WTC11 (cell line): ENCODE results near the gene UNC79.

ENCODE experiments used
- CTCF ChIP-seq: fragments of 200-600 bp; IDR thresholded peaks from 2 replicates; pipeline ENCODE4 v1.8.0; 2022; ENCODE audit warnings: antibody characterized with exemption
- ELF4 ChIP-seq: sonication (generic); formaldehyde crosslinking; IDR thresholded peaks from 2 replicates; pipeline ENCODE4 v1.8.1; 2022; ENCODE audit warnings: low read depth, mild to moderate bottlenecking, moderate library complexity, missing genetic modification reagents
- ETV6 ChIP-seq: sonication (generic); formaldehyde crosslinking; IDR thresholded peaks from 2 replicates; pipeline ENCODE4 v1.8.1; 2022; ENCODE audit warnings: mild to moderate bottlenecking, missing genetic modification reagents
- IRF1 ChIP-seq: sonication (generic); formaldehyde crosslinking; IDR thresholded peaks from 2 replicates; pipeline ENCODE4 v1.8.0; 2023; ENCODE audit warnings: missing genetic modification reagents
- JUN ChIP-seq: sonication (generic); formaldehyde crosslinking; IDR thresholded peaks from 2 replicates; pipeline ENCODE4 v1.8.0; 2023; ENCODE audit warnings: mild to moderate bottlenecking, missing genetic modification reagents
- MAX ChIP-seq: sonication (generic); formaldehyde crosslinking; IDR thresholded peaks from 2 replicates; pipeline ENCODE4 v1.8.0; 2022; ENCODE audit warnings: mild to moderate bottlenecking, missing genetic modification reagents
- PREB ChIP-seq: sonication (generic); formaldehyde crosslinking; IDR thresholded peaks from 2 replicates; pipeline ENCODE4 v1.8.1; 2022; ENCODE audit warnings: mild to moderate bottlenecking, missing genetic modification reagents, moderate library complexity, borderline replicate concordance
- SMAD3 ChIP-seq: sonication (generic); formaldehyde crosslinking; IDR thresholded peaks from 2 replicates; pipeline ENCODE4 v1.8.0; 2022; ENCODE audit warnings: missing genetic modification reagents, mild to moderate bottlenecking, borderline replicate concordance
- TF ChIP-seq, protein P1 (sequence below): sonication (generic); formaldehyde crosslinking; IDR thresholded peaks from 2 replicates; pipeline ENCODE4 v1.8.1; 2023; ENCODE audit warnings: mild to moderate bottlenecking, missing genetic modification reagents, moderate library complexity
- TF ChIP-seq, protein P2 (sequence below): sonication (generic); formaldehyde crosslinking; IDR thresholded peaks from 2 replicates; pipeline ENCODE4 v1.8.0; 2022; ENCODE audit warnings: missing genetic modification reagents
- TF ChIP-seq, protein P3 (sequence below): sonication (generic); formaldehyde crosslinking; IDR thresholded peaks from 2 replicates; pipeline ENCODE4 v1.8.1; 2022; ENCODE audit warnings: missing genetic modification reagents, borderline replicate concordance

DNA sequence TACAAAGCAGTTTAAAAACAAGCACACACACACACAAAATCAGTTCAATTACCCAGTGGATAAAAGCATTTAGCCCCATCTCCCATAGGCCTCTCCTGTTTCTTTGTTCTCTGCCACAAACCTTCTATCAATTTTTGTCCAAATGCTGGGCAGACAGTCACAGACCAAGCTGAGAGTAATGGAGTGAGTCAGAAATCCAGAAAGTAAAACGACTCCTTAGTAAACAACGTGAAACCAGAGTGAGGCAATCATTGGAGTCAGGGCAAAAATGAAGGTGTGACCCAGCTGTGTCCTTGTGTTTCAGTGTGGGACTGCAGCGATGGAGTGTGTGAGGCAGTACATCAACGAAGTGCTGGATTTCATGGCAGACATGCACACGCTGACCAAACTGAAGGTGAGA, 255.5 kb downstream of the UNC79 start:
- TF ChIP-seq ELF4 (no peak), JUN (CRISPR knock-in tag) (no peak), CTCF (no peak), IRF1 (CRISPR knock-in tag) (no peak), SMAD3 (no peak), MAX (CRISPR knock-in tag) (no peak), ETV6 (CRISPR knock-in tag) (no peak), PREB (no peak)
- TF ChIP-seq, protein P1, sequence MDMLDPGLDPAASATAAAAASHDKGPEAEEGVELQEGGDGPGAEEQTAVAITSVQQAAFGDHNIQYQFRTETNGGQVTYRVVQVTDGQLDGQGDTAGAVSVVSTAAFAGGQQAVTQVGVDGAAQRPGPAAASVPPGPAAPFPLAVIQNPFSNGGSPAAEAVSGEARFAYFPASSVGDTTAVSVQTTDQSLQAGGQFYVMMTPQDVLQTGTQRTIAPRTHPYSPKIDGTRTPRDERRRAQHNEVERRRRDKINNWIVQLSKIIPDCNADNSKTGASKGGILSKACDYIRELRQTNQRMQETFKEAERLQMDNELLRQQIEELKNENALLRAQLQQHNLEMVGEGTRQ (CRISPR knock-in tag): no peak
- TF ChIP-seq, protein P2, sequence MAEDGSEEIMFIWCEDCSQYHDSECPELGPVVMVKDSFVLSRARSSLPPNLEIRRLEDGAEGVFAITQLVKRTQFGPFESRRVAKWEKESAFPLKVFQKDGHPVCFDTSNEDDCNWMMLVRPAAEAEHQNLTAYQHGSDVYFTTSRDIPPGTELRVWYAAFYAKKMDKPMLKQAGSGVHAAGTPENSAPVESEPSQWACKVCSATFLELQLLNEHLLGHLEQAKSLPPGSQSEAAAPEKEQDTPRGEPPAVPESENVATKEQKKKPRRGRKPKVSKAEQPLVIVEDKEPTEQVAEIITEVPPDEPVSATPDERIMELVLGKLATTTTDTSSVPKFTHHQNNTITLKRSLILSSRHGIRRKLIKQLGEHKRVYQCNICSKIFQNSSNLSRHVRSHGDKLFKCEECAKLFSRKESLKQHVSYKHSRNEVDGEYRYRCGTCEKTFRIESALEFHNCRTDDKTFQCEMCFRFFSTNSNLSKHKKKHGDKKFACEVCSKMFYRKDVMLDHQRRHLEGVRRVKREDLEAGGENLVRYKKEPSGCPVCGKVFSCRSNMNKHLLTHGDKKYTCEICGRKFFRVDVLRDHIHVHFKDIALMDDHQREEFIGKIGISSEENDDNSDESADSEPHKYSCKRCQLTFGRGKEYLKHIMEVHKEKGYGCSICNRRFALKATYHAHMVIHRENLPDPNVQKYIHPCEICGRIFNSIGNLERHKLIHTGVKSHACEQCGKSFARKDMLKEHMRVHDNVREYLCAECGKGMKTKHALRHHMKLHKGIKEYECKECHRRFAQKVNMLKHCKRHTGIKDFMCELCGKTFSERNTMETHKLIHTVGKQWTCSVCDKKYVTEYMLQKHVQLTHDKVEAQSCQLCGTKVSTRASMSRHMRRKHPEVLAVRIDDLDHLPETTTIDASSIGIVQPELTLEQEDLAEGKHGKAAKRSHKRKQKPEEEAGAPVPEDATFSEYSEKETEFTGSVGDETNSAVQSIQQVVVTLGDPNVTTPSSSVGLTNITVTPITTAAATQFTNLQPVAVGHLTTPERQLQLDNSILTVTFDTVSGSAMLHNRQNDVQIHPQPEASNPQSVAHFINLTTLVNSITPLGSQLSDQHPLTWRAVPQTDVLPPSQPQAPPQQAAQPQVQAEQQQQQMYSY (CRISPR knock-in tag): no peak
- TF ChIP-seq, protein P3, sequence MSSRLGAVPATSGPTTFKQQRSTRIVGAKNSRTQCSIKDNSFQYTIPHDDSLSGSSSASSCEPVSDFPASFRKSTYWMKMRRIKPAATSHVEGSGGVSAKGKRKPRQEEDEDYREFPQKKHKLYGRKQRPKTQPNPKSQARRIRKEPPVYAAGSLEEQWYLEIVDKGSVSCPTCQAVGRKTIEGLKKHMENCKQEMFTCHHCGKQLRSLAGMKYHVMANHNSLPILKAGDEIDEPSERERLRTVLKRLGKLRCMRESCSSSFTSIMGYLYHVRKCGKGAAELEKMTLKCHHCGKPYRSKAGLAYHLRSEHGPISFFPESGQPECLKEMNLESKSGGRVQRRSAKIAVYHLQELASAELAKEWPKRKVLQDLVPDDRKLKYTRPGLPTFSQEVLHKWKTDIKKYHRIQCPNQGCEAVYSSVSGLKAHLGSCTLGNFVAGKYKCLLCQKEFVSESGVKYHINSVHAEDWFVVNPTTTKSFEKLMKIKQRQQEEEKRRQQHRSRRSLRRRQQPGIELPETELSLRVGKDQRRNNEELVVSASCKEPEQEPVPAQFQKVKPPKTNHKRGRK (CRISPR knock-in tag): no peak
